ENCODE data around the gene SPOCK1. TPM values are rescaled to one million over a fixed set of nuclear protein-coding genes. Genes with fewer than 3 reads are reported as not detected.

The SPOCK1 gene
- total RNA-seq, 1 experiment from 2014 or later, result 10.9 TPM

DNA sequence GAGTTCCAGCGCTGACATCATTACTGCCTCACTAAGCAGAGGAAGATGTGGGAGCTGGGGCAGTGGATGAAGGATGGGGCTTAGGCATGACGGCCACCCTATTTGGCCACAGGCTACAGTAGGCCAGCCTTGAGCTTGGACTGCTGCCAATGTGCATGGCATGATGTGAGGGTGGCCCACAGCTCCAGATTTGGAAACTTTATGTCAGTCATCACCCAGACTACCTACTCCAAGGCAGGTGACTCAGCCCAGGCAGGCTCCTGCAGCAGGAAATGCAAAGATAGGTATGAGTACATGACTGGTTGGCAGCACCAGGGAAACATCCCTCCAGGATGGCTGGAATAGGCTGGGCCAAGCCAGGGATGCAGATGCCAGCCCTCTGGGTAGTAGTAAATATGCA is 303.6 kb downstream of the SPOCK1 start:
- Histone ChIP-seq H3K9me3 (ENCODE audit: control insufficient read depth, low read depth, low read length) (no peaks in the 10 kb centered on the region), H3K79me1 (ENCODE audit: insufficient read depth, low read depth, low read length, poor library complexity, severe bottlenecking) (no peaks in the 10 kb centered on the region), H2AK5ac (ENCODE audit: insufficient read length, low read length) (no peak overlapping the region), H3K4me1 (ENCODE audit: insufficient read depth, low read length) (peaks cover 2% of the 10 kb centered on the region; the same call in 1 of the 2 replicates), H4K5ac (ENCODE audit: insufficient read length, low read depth, low read length) (no peak overlapping the region), H4K20me1 (ENCODE audit: control insufficient read depth, insufficient read depth, insufficient read length) (no peaks in the 10 kb centered on the region), H3K23ac (ENCODE audit: insufficient read length, low read depth, low read length) (no peak overlapping the region), H4K8ac (replicated peaks; ENCODE audit: insufficient read length, low read depth, low read length) (no peak overlapping the region), H4K91ac (ENCODE audit: insufficient read length, low read depth, low read length) (no peak overlapping the region), H3K56ac (ENCODE audit: insufficient read length, low read depth, low read length) (no peak overlapping the region), H3K4ac (ENCODE audit: low read depth, low read length) (no peak overlapping the region), H3K4me2 (ENCODE audit: insufficient read depth, insufficient read length, low read length) (no peak overlapping the region), H3K27me3 (ENCODE audit: insufficient read depth, low read length) (no peaks in the 10 kb centered on the region), H3K14ac (ENCODE audit: insufficient read depth, low read length) (no peak overlapping the region), H3K18ac (ENCODE audit: insufficient read length, low read depth, low read length) (no peak overlapping the region), H2BK15ac (ENCODE audit: low read depth, low read length) (no peak overlapping the region), H2AFZ (ENCODE audit: low read length) (no peak overlapping the region), H3K27ac (ENCODE audit: insufficient read length, low read depth, low read length) (no peak overlapping the region), H3K23me2 (ENCODE audit: insufficient read length, low read depth, low read length, poor library complexity, severe bottlenecking) (no peaks in the 10 kb centered on the region), H3K79me2 (ENCODE audit: insufficient read depth, low read length) (no peaks in the 10 kb centered on the region), H2BK5ac (ENCODE audit: insufficient read length, low read length) (no peak overlapping the region), H3T11ph (ENCODE audit: low read length) (no peak overlapping the region), H3K9ac (ENCODE audit: extremely low read depth, insufficient read length, low read length) (no peak overlapping the region), H2BK120ac (ENCODE audit: low read depth, low read length, poor library complexity, severe bottlenecking) (no peak overlapping the region), H2BK20ac (ENCODE audit: low read depth, low read length, poor library complexity, severe bottlenecking) (no peak overlapping the region), H2BK12ac (ENCODE audit: insufficient read length, low read depth, low read length) (no peak overlapping the region)
- peaks cover 6% of the 10 kb centered on the region; the same call in 1 of the 2 replicates for H3K27me3 Mint-ChIP-seq (ENCODE audit: low read depth)
- no peak for DNase-seq
- H3K4me1 Mint-ChIP-seq, result peaks cover 13 to 17% of the 10 kb centered on the region in 2 experiments
- no CpG with 5 or more reads among the region's 2 CpGs for WGBS (ENCODE audit: extremely low coverage, insufficient read length, low lambda C conversion rate)
- H3K9me3 Mint-ChIP-seq, result no peaks in the 10 kb centered on the region
- TF ChIP-seq, protein P1, sequence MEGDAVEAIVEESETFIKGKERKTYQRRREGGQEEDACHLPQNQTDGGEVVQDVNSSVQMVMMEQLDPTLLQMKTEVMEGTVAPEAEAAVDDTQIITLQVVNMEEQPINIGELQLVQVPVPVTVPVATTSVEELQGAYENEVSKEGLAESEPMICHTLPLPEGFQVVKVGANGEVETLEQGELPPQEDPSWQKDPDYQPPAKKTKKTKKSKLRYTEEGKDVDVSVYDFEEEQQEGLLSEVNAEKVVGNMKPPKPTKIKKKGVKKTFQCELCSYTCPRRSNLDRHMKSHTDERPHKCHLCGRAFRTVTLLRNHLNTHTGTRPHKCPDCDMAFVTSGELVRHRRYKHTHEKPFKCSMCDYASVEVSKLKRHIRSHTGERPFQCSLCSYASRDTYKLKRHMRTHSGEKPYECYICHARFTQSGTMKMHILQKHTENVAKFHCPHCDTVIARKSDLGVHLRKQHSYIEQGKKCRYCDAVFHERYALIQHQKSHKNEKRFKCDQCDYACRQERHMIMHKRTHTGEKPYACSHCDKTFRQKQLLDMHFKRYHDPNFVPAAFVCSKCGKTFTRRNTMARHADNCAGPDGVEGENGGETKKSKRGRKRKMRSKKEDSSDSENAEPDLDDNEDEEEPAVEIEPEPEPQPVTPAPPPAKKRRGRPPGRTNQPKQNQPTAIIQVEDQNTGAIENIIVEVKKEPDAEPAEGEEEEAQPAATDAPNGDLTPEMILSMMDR (conservative IDR thresholded peaks at IDR 0.05), result no peak
- no peak overlapping the region for H3K27ac Mint-ChIP-seq
- H3K36me3 Mint-ChIP-seq (ENCODE audit: insufficient read depth in 1 of 3, low read depth in 3 of 3), result peaks cover 0 to 5% (median 3%) of the 10 kb centered on the region in 3 experiments; a peak in 2 of 7 replicates
- no peak overlapping the region for H3K4me3 Mint-ChIP-seq

All from H9 (cell line).